SKM-1 (cell line): ENCODE measurements around the gene FASTK.

Experiments
- DNase-seq: peaks from one replicate; lab custom pipeline; 2025; ENCODE audit not compliant: unreplicated experiment; lab: John Stamatoyannopoulos, UW

FASTK gene

DNA sequence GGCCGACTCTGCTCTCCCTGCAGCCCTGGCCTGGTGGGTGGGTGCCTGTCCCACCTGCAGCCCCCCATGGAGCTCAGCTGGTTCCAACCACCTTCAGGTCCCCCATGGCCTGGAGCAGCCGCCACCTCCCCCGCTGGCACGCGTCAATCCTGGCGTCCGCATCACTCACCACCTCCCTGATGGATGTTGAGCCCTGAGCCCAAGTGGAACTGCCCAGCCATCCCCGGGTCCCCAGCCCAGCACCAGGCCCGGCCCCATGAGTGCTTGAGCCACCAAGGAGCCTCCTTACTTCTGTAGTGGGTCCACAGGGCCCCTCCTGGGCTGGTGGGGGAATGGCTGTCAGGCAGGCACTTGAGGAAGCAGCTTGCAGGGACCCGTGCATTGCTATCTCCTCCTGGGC is 20.3 kb upstream of the FASTK start:
- DNase-seq: no peak

DNA sequence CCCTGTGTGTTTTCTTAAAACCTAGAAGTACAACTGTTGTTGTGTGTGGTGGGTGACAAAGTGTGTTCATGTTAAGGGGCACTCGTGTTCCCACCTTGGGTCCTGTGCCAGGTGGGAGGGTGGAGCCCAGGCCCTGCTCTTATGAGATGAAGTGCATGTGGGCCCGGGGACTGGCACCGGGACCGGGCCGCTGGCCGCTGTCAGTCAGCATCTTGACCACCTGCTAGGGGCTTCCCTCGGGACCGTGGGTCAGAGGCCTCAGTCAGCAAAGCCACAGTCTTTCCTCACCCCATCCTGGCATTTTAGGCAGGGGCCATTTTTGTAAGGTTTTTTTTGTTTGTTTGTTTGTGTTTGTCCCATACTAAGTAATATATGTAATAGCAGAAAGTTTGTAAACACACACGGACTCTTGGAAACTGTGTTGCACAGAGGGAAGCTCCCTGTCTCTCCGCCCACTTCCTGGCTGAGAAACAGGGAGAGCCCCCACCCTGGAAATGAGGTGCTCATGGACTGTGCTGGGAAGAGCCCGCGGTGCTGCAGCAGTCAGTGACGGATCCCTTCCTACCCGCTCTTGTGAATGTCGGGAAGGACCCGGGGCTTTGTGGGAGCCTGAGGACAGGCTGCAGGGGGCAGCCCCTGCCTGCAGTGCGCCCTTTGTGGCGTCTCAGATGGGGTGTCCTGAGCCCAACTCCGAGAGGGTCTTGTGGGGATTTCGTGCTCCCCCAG is 19.0 kb upstream of the FASTK start:
- no peak for DNase-seq

GRCh38 chr7:151095828-151096475 is 15.3 kb upstream of the FASTK start:
- no peak for DNase-seq

- DNase-seq: no peak
Measured at GRCh38 chr7:151095123-151095797, 14.7 kb upstream of the FASTK start.

GRCh38 chr7:151094675-151095074 is 14.1 kb upstream of the FASTK start:
- DNase-seq: no peak

- DNase-seq: no peak
Measured at GRCh38 chr7:151093748-151094147, 13.1 kb upstream of the FASTK start.

DNA sequence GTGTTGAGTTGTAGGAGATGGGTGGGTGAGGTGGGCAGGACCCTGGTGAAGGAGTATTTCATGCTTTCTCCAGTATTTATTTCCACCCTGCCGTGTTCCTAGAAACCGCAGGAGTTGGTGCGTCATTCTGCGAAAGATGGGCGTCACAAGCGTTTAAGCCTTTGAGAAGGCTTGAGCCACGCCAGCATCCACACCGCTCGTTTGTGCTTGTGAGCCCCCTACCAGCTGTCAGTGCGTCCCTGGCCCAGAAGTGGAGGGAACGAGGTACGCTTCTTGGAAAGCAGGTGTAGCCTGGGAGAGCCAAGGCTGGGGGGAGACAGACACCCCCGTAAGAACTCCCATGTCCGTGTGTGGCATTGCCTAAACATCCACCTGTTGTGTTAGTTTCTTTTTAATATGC is 11.4 kb upstream of the FASTK start:
- DNase-seq: no peak

GRCh38 chr7:151091431-151091830 is 10.8 kb upstream of the FASTK start:
- no peak for DNase-seq

DNA sequence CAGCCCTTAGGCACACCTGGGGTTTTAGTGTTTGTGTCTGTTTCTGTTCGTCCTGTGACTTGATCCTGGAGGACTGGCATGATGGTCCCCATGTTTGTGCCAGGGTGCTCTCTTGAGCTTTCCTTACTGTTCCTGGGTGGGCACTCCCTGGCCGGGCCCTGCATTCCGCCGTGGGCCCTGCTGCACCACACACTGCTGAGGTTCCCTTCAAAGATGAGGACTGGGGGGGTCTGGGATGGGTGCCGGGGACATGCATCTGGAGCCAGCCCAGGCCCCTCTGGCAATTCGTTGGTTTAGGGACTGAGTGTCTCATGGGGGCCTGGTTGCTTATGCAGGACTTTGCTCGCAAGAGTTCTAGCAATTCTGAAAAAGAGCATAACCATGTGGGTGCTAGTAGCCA is 10.4 kb upstream of the FASTK start:
- DNase-seq: no peak

DNA sequence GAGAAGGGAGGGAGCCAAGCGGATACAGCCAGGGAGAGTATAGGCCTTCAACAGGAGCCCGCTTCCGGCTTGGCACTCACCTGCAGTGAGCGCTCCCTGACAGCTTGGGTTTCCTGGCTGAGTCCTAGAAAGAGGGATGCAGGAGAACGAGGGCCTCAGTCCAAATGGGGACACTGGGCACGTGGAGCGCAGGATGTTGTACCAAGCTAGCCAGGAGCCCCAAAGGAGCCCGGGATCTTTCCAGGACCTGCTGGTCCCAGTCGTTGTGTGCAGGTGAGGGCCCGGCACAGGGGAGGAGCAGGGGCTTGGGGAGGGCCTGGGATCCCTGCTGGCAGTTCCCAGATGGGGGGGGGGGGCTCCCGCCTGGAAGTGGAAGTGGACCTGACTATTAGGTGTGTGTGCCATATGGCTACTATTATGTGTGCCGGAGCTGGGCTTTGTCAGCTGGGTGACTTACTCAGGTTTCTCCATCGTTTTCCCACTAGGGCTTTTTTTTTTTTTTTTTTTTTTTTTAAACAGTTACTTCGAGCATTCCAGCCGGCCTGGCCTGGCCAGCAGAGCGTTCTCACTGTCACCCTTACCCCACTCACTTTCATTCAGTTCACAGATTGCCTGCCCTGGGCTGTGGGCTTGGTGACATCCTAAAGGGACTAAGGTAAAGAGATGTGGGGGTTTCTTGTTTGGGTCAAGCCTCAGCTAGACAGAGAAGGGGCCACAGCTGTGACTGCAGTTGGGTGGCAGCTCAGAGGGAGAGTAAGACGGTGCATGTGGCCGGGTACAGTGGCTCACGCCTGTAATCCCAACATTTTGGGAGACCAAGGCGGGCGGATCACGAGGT is 9.5 kb upstream of the FASTK start:
- no peak for DNase-seq

DNA sequence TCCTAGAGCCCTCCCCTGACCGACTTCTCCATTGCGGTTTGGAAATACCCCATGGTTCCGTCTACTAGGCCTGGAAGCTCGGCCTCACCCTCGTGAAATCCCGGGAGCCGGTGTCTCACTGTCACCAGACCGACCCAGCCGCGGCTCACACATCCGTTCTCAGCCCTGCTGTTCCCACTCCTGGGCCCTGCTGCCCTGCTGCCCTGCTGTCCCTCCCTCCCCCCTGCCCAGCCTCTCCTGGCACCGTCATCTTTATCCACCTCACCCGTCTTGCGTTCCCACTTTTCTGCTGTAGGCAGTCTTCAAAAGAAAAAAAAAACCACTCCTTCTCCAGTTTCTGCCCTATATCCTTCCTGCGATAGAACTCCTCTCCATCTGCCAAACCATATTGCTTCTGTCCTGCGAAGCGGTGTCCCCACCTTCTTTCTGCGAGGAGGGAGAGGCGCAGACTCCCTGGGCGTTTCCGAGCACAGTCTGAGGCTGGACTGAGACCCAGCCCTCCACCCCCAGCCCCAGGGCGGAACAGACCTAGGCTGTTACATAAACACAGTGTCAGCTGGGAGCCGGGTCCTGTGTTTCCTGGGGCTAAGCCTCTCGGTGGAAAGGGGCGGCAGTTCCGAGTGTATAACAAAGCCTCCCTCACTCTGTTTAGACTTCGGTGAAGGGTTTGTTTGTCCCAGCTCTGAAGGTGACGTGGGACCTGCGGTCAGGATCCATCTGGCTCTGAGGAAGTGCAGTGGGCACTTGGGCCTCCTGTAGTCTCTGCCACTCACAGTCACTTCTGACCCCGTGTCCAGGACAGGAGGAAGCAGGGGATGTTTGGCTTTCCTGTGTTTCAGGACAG is 8.5 kb upstream of the FASTK start:
- no peak for DNase-seq

- no peak for DNase-seq
Measured at GRCh38 chr7:151088019-151088855, 7.6 kb upstream of the FASTK start.

DNA sequence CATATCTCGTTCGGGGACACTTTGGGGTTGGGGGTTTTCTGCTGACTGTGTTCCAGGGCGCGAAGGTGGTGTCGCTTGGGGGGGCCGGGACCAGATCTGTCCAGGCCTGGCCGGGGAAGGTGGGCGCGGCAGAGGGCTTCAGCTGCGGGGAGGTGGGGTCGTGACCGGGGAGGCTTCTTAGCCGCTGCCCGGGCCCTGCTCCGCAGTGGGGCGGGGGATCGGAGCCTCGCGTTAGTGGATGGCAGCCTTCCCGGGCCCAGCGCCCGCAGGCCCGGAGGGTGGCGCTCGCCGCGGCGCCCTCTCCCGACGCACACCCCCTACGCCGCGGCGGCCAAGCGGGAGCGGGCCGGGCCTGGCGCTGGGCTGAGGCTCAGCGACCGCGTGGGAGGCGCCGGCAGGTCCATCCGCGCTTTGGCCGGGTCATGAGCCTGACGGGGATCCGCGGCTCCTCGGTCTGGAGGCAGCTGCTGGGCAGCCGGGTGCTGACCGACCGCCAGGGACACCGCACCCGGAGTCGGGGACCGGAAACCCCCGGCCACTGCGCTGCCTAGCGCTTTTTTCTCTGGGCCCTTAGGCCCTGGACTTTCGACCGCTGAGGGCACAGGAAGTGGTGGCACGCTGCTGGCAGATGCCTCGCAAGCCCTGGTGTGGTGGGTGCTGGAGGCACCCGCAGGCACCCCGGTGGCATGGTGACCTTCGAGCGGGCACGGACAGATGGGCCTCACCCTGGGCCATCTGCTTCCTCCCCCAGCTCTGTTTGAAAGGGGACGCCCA is 6.8 kb upstream of the FASTK start:
- no peak for DNase-seq

GRCh38 chr7:151086802-151087244 is 6.2 kb upstream of the FASTK start:
- DNase-seq: no peak

DNA sequence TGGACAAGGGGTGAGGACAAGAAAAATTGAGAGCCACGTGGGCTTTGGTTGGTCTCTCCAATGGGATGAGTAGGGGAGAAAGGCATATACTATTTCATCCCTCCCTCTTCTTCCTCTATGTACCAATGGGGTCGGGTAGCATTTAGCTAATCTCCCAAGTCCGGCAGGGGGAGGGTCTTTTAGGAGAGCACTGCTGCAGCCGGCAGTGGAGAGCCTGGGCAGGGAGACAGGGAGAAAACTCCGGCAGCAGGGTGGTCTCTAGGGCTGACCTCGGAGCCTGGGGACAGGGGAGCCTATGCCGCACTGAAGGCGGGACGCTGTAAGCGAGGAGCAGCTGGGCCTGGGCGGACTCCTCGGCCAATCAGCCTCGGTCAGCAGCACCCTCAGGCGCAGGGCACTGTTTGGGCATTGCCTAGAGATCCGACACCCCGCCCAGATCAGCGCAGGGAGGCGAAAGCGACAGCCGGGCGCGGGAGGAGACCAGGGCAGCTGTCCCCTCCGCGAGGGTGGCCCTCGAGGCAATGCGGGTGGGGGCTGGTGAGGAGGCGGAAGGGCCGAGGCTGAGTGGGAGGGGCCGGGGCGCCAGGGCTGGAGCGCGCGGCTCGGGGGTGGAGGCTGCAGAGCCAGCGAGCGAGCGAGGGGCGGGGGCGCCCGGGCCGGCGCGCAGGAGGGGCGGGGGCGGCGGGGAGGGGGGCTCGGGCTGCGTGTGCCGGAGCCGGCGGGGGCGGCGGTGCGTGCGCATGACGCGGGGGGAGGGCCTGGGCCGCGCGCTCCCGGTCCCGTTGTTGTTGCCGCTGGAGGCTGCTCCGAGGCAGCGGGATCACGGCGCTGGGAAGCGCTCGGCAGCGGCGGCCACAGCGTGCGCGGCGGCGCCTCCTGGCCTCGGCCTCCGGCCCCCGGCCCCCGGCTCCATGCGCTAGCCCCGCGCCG is 5.3 kb upstream of the FASTK start, which contains the start of gene AGAP3:
TSS of gene AGAP3 (plus strand) at position 785 of the 930 bp plus-strand sequence. CDS start 267 bp downstream, outside the sequence.
- no peak for DNase-seq

DNA sequence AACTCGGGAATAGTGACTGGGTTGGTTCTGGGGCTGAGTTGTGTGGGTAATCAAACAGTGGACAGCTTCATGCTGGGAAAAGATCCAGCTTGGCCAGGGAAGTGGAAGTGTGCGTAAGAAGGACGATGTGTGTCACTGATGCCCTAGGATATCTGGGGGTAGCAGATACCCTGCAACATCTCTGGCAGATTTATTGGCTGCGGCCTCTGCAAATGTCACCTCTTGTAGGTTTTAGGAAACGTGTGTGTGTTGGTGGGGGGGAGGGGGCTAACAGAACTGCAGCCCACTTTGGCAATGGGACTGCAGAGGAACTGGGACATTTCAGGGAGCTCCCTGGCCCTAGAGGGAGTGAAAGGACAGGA is 4.7 kb upstream of the FASTK start:
- DNase-seq: no peak

DNA sequence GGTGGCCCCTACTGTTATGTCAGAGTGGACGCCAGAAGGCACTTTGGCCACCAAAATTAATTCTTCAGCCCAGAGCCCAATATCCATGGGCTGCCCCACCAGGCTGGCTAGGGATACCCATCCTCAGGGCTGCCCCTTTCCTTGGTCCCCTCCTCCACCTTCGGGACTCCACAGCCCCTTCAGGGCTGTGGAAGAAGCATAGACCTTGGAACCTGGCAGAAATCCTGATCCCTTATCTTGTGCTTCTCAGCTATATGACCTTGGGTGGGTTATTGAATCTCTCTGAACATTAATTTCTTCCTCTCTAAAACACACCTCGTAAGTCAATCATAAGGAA is 3.2 kb upstream of the FASTK start:
- DNase-seq: no peak
